ENCODE data around the gene ATP8B4. TPM values are rescaled to one million over a fixed set of nuclear protein-coding genes. Genes with fewer than 3 reads are reported as not detected.

Gene ATP8B4
- total RNA-seq, 2 experiments from 2014 or later = 0.31 TPM; not detected in 1

DNA sequence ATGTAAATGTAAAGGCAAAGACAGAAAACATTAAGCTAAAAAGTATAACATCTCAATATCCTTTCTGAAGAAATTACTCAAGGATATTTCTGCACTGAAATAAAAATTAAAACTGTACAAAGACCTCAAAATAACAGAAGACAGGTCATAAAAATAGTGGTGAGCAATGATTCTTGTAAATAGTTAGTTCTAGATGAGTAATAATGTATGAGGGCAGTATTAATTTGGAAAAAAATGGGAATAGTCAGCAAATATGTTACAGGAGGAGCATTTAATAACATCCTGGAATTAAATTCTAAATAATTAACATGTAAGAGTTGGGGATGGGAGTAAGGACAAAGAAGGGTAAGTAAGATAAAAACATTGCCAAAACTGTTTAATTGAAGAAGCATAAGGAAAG lies 250.7 kb downstream of the ATP8B4 start:
- H3K4me1 Mint-ChIP-seq (ENCODE audit: low read depth) = no peaks in the 10 kb centered on the region
- ATAC-seq (ENCODE audit: poor library complexity) (no peak), DNase-seq (no peak)
- no peaks in the 10 kb centered on the region for H3K9me3 Mint-ChIP-seq
- TF ChIP-seq, protein P1, sequence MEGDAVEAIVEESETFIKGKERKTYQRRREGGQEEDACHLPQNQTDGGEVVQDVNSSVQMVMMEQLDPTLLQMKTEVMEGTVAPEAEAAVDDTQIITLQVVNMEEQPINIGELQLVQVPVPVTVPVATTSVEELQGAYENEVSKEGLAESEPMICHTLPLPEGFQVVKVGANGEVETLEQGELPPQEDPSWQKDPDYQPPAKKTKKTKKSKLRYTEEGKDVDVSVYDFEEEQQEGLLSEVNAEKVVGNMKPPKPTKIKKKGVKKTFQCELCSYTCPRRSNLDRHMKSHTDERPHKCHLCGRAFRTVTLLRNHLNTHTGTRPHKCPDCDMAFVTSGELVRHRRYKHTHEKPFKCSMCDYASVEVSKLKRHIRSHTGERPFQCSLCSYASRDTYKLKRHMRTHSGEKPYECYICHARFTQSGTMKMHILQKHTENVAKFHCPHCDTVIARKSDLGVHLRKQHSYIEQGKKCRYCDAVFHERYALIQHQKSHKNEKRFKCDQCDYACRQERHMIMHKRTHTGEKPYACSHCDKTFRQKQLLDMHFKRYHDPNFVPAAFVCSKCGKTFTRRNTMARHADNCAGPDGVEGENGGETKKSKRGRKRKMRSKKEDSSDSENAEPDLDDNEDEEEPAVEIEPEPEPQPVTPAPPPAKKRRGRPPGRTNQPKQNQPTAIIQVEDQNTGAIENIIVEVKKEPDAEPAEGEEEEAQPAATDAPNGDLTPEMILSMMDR (IDR thresholded peaks at IDR 0.05) = no peak
- Histone ChIP-seq H3K4me3 (ENCODE audit: low read length) (no peak overlapping the region), H3K9me3 (ENCODE audit: control insufficient read depth in 1 of 2, insufficient read depth in 1 of 2, low read length in 2 of 2) (no peaks in the 10 kb centered on the region), H3K27me3 (ENCODE audit: control insufficient read depth in 1 of 2, insufficient read depth in 2 of 2, low read length in 2 of 2) (no peaks in the 10 kb centered on the region), H3K4me1 (ENCODE audit: insufficient read depth, low read length) (no peaks in the 10 kb centered on the region), H3K27ac (ENCODE audit: low read depth in 1 of 2, low read length in 2 of 2) (no peak overlapping the region), H3K36me3 (ENCODE audit: insufficient read depth, low read length) (no peaks in the 10 kb centered on the region)
- ChIA-PET CTCF (no interaction called here), POLR2A (no interaction called here)
- H3K27me3 Mint-ChIP-seq = peaks cover 5% of the 10 kb centered on the region
- H3K36me3 Mint-ChIP-seq (ENCODE audit: low read depth) = no peaks in the 10 kb centered on the region
- no peak overlapping the region for H3K4me3 Mint-ChIP-seq
- H3K27ac Mint-ChIP-seq = no peak overlapping the region
- intact Hi-C loops (cut with DNase I, micrococcal nuclease) = no loop called here

DNA sequence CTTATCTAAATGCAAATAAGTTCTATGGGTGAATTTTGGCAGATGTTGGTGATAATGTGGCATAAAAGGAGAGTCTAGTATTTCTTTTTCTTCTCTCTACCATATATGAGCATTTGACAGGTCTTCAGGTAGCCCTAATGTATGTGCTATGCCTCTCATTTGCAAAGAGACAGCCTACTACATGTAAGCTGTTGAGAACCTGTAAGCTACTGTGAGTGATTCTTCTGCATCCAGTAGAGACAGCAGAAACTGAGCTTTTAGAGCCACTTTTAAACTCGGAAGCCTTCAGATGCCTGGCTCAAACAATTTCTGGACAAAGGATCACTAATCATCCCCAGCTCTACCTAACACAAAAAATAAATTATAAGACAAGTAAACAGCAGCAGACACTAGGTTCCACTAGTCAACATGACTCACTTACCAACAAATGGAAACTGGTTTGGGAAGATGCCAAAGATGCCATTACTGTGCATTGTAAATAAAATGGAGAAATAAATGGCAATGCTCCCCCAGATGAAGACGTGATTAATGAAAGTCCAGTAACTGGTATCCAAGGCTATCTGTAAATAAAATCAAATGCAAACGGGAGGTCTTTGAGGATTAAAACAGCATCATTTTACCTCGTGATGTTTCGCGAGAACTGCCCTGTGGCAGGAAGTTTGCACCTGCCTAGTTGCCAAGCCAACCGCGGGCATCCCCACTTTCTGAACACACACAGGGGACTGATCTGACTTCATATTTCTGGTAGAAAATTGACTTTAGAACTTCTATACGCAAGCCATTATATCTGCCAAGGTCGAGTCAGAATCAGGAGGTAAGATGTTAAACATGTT lies 252.9 kb downstream of the ATP8B4 start:
- H3K27ac ChIP-seq (ENCODE audit: low read depth in 1 of 2, low read length in 2 of 2) = no peak overlapping the region
- Mint-ChIP-seq H3K27ac (no peak overlapping the region), H3K36me3 (ENCODE audit: low read depth) (no peaks in the 10 kb centered on the region), H3K4me1 (ENCODE audit: low read depth) (no peaks in the 10 kb centered on the region), H3K9me3 (no peaks in the 10 kb centered on the region), H3K4me3 (no peak overlapping the region), H3K27me3 (peaks cover 5% of the 10 kb centered on the region)
- H3K27me3 ChIP-seq (ENCODE audit: control insufficient read depth in 1 of 2, insufficient read depth in 2 of 2, low read length in 2 of 2) = no peaks in the 10 kb centered on the region
- no peaks in the 10 kb centered on the region for H3K9me3 ChIP-seq (ENCODE audit: control insufficient read depth in 1 of 2, insufficient read depth in 1 of 2, low read length in 2 of 2)
- TF ChIP-seq, protein P1 (IDR thresholded peaks at IDR 0.05) = no peak
- no peak overlapping the region for H3K4me3 ChIP-seq (ENCODE audit: low read length)
- H3K36me3 ChIP-seq (ENCODE audit: insufficient read depth, low read length) = no peaks in the 10 kb centered on the region
- H3K4me1 ChIP-seq (ENCODE audit: insufficient read depth, low read length) = no peaks in the 10 kb centered on the region
- ChIA-PET POLR2A (no interaction called here), CTCF (no interaction called here)
- DNase-seq (no peak), ATAC-seq (ENCODE audit: poor library complexity) (no peak)
- intact Hi-C loops (cut with DNase I, micrococcal nuclease) = no loop called here

DNA sequence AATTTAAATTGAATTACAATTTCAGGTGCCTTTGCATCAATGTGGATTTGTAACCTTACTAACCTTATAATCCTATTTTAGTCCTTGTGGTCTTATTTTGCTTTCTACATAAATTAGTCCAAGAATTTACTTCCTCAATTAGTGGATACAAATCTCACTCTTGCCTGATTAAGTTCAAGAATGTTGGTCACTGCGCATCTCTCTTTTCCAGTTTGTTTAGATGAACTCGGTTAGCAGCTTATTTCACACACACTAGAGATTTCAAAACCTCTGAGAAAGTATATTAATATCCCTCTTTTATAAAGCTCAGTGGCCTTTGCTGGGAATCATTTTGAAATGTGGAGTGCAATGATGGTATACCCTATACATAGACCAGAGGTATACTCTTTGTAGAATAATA lies 254.8 kb downstream of the ATP8B4 start:
- H3K4me3 ChIP-seq (ENCODE audit: low read length) = no peak overlapping the region
- ATAC-seq (ENCODE audit: poor library complexity) (no peak), DNase-seq (no peak)
- no peaks in the 10 kb centered on the region for H3K4me1 Mint-ChIP-seq (ENCODE audit: low read depth)
- CTCF ChIA-PET = no interaction called here
- no peaks in the 10 kb centered on the region for H3K36me3 Mint-ChIP-seq (ENCODE audit: low read depth)
- TF ChIP-seq, protein P1 (IDR thresholded peaks at IDR 0.05) = no peak
- H3K27me3 Mint-ChIP-seq = peaks cover 5% of the 10 kb centered on the region
- no peaks in the 10 kb centered on the region for H3K27me3 ChIP-seq (ENCODE audit: control insufficient read depth in 1 of 2, insufficient read depth in 2 of 2, low read length in 2 of 2)
- no peaks in the 10 kb centered on the region for H3K9me3 Mint-ChIP-seq
- H3K4me1 ChIP-seq (ENCODE audit: insufficient read depth, low read length) = no peaks in the 10 kb centered on the region
- no peaks in the 10 kb centered on the region for H3K9me3 ChIP-seq (ENCODE audit: control insufficient read depth in 1 of 2, insufficient read depth in 1 of 2, low read length in 2 of 2)
- intact Hi-C loops (cut with DNase I, micrococcal nuclease) = no loop called here
- no peak overlapping the region for H3K4me3 Mint-ChIP-seq
- POLR2A ChIA-PET = no interaction called here
- H3K27ac ChIP-seq (ENCODE audit: low read depth in 1 of 2, low read length in 2 of 2) = no peak overlapping the region
- H3K36me3 ChIP-seq (ENCODE audit: insufficient read depth, low read length) = no peaks in the 10 kb centered on the region
- no peak overlapping the region for H3K27ac Mint-ChIP-seq

All from CD4-positive, alpha-beta T cell (primary cell).